NB4 (cell line): ENCODE results near the gene SMURF2.

Source experiments
- DNase-seq: peaks from one replicate; pipeline ENCODE4 v3.0.0; 2010; ENCODE audit warnings: low read depth
- H3K4me3 ChIP-seq: one replicate; pipeline ENCODE4 v1.5.1; 2011; ENCODE audit warnings: mild to moderate bottlenecking, low read depth, low read length, moderate library complexity
- MYC ChIP-seq: IDR thresholded peaks from 2 replicates; pipeline ENCODE4 v1.6.1; 2011; ENCODE audit warnings: low read depth, low read length
- POLR2A ChIP-seq: IDR thresholded peaks from 2 replicates; pipeline ENCODE4 v1.6.1; 2011; ENCODE audit warnings: mild to moderate bottlenecking; ENCODE audit not compliant: insufficient read length; ENCODE audit errors: extremely low read depth
- TF ChIP-seq, protein P1 (sequence below): IDR thresholded peaks from 2 replicates; pipeline ENCODE4 v1.6.1; 2011; ENCODE audit warnings: low read depth, low read length
- TF ChIP-seq, protein P2 (sequence below): IDR thresholded peaks from one replicate; pipeline ENCODE4 v1.5.1; 2012; ENCODE audit warnings: low read depth, low read length

SMURF2 gene

DNA sequence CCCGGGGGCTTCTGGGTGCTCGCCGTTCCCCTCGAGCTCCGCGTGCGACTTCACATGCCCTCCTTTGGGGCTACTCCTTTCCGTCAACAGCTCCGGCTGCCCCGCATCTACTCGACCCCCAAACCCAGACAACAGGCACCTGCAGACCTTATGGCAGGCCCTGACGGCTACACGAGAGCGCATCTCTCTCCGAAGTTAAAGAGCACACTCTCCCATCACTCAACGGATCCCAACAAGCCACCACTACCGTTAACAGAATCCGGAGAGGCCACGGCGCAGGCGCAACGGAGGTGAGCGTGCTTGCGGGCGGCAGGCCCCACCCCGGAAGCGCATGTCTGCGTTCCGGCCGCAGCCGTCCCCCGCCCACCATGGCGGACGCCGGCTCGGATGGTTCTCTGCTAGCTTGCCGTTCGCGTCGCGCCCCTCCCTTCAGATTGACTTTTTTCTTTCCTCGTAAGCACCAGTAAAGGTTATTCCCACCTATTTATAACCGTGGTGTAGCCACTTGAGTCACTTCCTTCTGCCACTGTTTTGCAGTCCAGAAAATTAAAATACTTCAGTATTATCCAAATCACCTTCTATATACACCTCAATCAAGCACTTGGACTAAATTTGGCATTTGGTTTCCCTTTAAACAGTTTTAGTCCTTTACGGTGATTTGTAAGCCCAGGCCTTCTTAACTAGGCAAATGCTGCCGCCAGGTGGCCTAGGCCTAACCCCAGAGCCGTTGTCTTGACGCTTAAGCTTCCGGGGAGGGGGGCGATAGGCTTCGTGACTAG is 165.1 kb downstream of the SMURF2 start, which contains the start of gene POLG2:
POLG2 (minus strand) TSS at position 269 of the 779 bp plus-strand sequence; CDS start at position 183, 86 bp downstream.
- TF ChIP-seq, protein P1, sequence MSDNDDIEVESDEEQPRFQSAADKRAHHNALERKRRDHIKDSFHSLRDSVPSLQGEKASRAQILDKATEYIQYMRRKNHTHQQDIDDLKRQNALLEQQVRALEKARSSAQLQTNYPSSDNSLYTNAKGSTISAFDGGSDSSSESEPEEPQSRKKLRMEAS, result peak; percentile 44
- TF ChIP-seq MYC (peak; percentile 86), POLR2A (peak; percentile 96)
- TF ChIP-seq, protein P2, sequence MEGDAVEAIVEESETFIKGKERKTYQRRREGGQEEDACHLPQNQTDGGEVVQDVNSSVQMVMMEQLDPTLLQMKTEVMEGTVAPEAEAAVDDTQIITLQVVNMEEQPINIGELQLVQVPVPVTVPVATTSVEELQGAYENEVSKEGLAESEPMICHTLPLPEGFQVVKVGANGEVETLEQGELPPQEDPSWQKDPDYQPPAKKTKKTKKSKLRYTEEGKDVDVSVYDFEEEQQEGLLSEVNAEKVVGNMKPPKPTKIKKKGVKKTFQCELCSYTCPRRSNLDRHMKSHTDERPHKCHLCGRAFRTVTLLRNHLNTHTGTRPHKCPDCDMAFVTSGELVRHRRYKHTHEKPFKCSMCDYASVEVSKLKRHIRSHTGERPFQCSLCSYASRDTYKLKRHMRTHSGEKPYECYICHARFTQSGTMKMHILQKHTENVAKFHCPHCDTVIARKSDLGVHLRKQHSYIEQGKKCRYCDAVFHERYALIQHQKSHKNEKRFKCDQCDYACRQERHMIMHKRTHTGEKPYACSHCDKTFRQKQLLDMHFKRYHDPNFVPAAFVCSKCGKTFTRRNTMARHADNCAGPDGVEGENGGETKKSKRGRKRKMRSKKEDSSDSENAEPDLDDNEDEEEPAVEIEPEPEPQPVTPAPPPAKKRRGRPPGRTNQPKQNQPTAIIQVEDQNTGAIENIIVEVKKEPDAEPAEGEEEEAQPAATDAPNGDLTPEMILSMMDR, result peak; percentile 51
- peak; percentile 96 for DNase-seq
- H3K4me3 ChIP-seq, result peak within 1 kb of the TSS; percentile 70

DNA sequence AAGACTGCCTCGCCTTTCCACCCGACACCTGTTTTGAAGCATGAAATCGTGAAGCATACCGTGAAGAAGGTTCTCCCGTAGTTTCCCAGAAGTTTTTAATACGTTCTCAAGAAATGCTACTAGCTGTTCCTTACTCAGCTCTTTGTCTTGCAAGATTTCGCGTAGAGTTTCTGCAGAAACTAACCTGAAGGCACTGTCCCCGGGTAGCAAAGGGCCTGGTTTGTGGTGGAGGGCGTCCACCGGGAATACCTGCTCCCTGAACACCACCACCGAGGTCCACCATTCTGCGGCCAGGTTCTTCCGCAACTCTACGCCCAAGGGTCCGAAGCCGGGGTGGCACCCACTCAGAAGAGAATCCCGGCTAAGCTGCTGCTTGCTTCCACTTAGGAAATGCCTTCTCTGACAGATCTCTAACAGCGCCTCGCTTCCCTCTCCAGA is 165.7 kb downstream of the SMURF2 start:
- no peak for DNase-seq
- TF ChIP-seq POLR2A (no peak), MYC (no peak)
- TF ChIP-seq, protein P1, result no peak
- TF ChIP-seq, protein P2, result no peak
- H3K4me3 ChIP-seq, result peak overlapping the region; percentile 70
